ENCODE measurements around the gene CNTNAP2. TPM values are rescaled to one million over a fixed set of nuclear protein-coding genes. Genes with fewer than 3 reads are reported as not detected.
A peak's percentile ranks its signal among the peaks of the same experiment; 100 is the strongest.
"Not testable (repeated sequence)": the region's sequence is repeated elsewhere in the genome, so short reads cannot be mapped to it uniquely, and the experiment has no call there.

Gene CNTNAP2
- total and polyA plus RNA-seq, 4 donors = 41.3 to 127 (median 67.8) TPM

DNA sequence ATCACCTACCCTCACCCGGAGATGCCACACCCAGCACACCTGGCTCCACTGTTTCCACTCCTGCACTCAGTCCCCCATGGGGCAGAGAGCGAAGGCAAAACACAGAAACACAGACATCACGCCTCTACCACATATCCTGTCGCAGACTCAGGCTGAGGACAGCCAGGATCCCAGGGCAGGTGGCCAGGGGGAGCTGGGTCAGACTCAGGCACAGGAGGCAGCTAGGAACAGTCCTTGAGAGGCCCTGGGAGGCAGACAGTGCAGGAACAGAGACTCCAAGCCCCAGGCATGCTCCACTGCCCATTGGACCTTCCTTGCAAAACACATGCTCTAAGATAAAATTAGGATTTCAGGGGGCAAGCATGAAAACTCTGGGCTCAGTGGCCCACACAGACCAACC, 2319.5 kb downstream of the CNTNAP2 start:
- 90% methylated on average over 4 of the region's 4 CpGs for WGBS (ENCODE audit: insufficient coverage)
- Histone ChIP-seq H3K4me1 (ENCODE audit: control insufficient read depth, insufficient read depth, low read length) (no peaks in the 10 kb centered on the region), H3K27me3 (ENCODE audit: control insufficient read depth, insufficient read depth, low read length) (no peaks in the 10 kb centered on the region), H3K27ac (ENCODE audit: low read depth, low read length) (no peak overlapping the region), H3K4me3 (ENCODE audit: low read depth, low read length) (no peak overlapping the region), H3K36me3 (ENCODE audit: control insufficient read depth, insufficient read depth, low read length) (no peaks in the 10 kb centered on the region), H3K9me3 (ENCODE audit: control insufficient read depth, insufficient read depth, low read length) (no peaks in the 10 kb centered on the region)
- no peak for DNase-seq (ENCODE audit: low read depth in 4 of 6, low spot score in 6 of 6)

DNA sequence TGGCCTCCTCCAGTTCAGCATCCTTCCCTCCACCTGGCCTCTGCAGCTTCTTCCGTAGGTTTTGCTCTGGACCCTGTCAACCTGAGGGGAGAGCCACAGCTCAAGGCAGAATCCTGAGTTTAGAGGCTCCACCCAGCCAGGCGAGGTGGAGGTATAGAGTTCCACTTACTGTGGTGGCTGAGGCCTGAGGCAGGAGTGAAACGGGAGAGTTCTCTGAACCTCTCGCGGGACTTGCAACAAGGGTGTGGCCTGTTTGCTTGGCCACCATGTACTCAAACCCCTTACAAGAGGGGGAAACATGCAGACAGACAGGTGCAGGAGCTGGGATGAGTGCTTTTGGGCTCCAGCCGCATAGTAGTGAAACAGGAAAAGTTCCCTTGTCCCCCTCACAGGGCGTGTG, 2320.0 kb downstream of the CNTNAP2 start:
- Histone ChIP-seq H3K36me3 (ENCODE audit: control insufficient read depth, insufficient read depth, low read length) (no peaks in the 10 kb centered on the region), H3K9me3 (ENCODE audit: control insufficient read depth, insufficient read depth, low read length) (no peaks in the 10 kb centered on the region), H3K4me1 (ENCODE audit: control insufficient read depth, insufficient read depth, low read length) (no peaks in the 10 kb centered on the region), H3K27me3 (ENCODE audit: control insufficient read depth, insufficient read depth, low read length) (no peaks in the 10 kb centered on the region), H3K4me3 (ENCODE audit: low read depth, low read length) (no peak overlapping the region), H3K27ac (ENCODE audit: low read depth, low read length) (no peak overlapping the region)
- WGBS (ENCODE audit: insufficient coverage) = 79% methylated on average over 3 of the region's 7 CpGs
- no peak for DNase-seq (ENCODE audit: low read depth in 4 of 6, low spot score in 6 of 6)

DNA sequence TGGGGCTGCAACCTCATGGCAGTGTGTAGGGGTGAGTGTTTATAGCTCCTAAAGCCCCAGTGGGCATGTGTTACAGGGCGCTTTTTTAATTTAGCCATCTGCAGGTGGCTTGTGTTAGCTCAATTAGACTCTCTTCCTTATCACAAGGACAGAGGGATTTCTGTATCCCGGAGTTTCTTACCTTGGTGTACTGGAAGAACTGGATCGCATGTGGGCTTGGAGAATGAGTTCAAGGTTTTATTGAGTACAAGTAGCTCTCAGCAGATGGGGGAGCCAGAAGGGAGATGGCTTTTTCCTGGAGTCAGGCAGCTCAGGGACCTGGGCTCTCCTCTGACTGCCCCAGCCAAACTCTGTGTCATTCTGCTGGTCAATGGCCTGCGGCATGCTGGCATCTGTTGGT, 2320.4 kb downstream of the CNTNAP2 start:
- no peak for DNase-seq (ENCODE audit: low read depth in 4 of 6, low spot score in 6 of 6)
- H3K27me3 ChIP-seq (ENCODE audit: control insufficient read depth, insufficient read depth, low read length) = no peaks in the 10 kb centered on the region
- 100% methylated on average over 1 of the region's 4 CpGs for WGBS (ENCODE audit: insufficient coverage)
- no peak overlapping the region for H3K4me3 ChIP-seq (ENCODE audit: low read depth, low read length)
- H3K4me1 ChIP-seq (ENCODE audit: control insufficient read depth, insufficient read depth, low read length) = no peaks in the 10 kb centered on the region
- no peaks in the 10 kb centered on the region for H3K9me3 ChIP-seq (ENCODE audit: control insufficient read depth, insufficient read depth, low read length)
- H3K36me3 ChIP-seq (ENCODE audit: control insufficient read depth, insufficient read depth, low read length) = no peaks in the 10 kb centered on the region
- H3K27ac ChIP-seq (ENCODE audit: low read depth, low read length) = no peak overlapping the region

- Histone ChIP-seq H3K4me3 (ENCODE audit: low read depth, low read length) (no peak overlapping the region), H3K9me3 (ENCODE audit: control insufficient read depth, insufficient read depth, low read length) (peaks cover 3% of the 10 kb centered on the region), H3K27me3 (ENCODE audit: control insufficient read depth, insufficient read depth, low read length) (no peaks in the 10 kb centered on the region), H3K36me3 (ENCODE audit: control insufficient read depth, insufficient read depth, low read length) (peaks cover 4% of the 10 kb centered on the region), H3K4me1 (ENCODE audit: control insufficient read depth, insufficient read depth, low read length) (no peaks in the 10 kb centered on the region), H3K27ac (ENCODE audit: low read depth, low read length) (no peak overlapping the region)
- WGBS (ENCODE audit: insufficient coverage) = 100% methylated on average over 3 of the region's 8 CpGs
- DNase-seq (ENCODE audit: low read depth in 4 of 6, low spot score in 6 of 6) = peak in 1 of 6 donors; percentile 89
These were observed 2325.6 kb downstream of the CNTNAP2 start for GRCh38 chr7:148442141-148442655.

DNA sequence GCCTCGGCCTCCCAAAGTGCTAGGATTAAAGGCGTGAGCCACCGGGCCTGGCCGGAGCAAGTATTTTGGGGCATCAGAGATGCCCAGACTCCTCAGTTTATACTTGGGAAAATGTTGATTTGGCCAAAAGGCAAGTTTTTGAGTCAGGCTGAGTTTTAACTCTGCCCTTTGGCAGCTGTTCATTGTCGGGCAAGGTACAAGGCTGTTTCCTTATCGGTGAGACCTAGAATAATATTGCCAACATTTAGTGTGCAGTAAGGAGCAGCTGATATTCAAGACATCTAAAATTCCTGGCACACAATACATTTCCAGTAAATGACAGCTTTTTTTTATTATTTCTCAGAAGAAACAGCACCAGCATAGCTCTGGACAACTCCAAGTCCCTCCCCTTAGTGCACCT, 2326.3 kb downstream of the CNTNAP2 start:
- WGBS (ENCODE audit: insufficient coverage) = 97% methylated on average over 6 of the region's 6 CpGs

GRCh38 chr7:148445260-148446044, 2328.9 kb downstream of the CNTNAP2 start:
- no peak overlapping the region for H3K4me3 ChIP-seq (ENCODE audit: low read depth, low read length)
- H3K36me3 ChIP-seq (ENCODE audit: control insufficient read depth, insufficient read depth, low read length) = peaks cover 4% of the 10 kb centered on the region
- H3K27me3 ChIP-seq (ENCODE audit: control insufficient read depth, insufficient read depth, low read length) = no peaks in the 10 kb centered on the region
- DNase-seq (ENCODE audit: low read depth in 4 of 6, low spot score in 6 of 6) = no peak
- no peak overlapping the region for H3K27ac ChIP-seq (ENCODE audit: low read depth, low read length)
- H3K4me1 ChIP-seq (ENCODE audit: control insufficient read depth, insufficient read depth, low read length) = no peaks in the 10 kb centered on the region
- WGBS (ENCODE audit: insufficient coverage) = 97% methylated on average over 42 of the region's 42 CpGs
- H3K9me3 ChIP-seq (ENCODE audit: control insufficient read depth, insufficient read depth, low read length) = peaks cover 3% of the 10 kb centered on the region

More for the DNA sequence above, 2326.3 kb downstream of the CNTNAP2 start:
- DNase-seq (ENCODE audit: low read depth in 4 of 6, low spot score in 6 of 6) = no peak
- Histone ChIP-seq H3K27me3 (ENCODE audit: control insufficient read depth, insufficient read depth, low read length) (no peaks in the 10 kb centered on the region), H3K4me1 (ENCODE audit: control insufficient read depth, insufficient read depth, low read length) (no peaks in the 10 kb centered on the region), H3K27ac (ENCODE audit: low read depth, low read length) (no peak overlapping the region), H3K36me3 (ENCODE audit: control insufficient read depth, insufficient read depth, low read length) (peaks cover 4% of the 10 kb centered on the region), H3K4me3 (ENCODE audit: low read depth, low read length) (no peak overlapping the region), H3K9me3 (ENCODE audit: control insufficient read depth, insufficient read depth, low read length) (peaks cover 3% of the 10 kb centered on the region)

GRCh38 chr7:148447221-148447849, 2330.7 kb downstream of the CNTNAP2 start:
- Histone ChIP-seq H3K4me3 (ENCODE audit: low read depth, low read length) (no peak overlapping the region), H3K9me3 (ENCODE audit: control insufficient read depth, insufficient read depth, low read length) (peaks cover 3% of the 10 kb centered on the region), H3K27me3 (ENCODE audit: control insufficient read depth, insufficient read depth, low read length) (no peaks in the 10 kb centered on the region), H3K36me3 (ENCODE audit: control insufficient read depth, insufficient read depth, low read length) (peaks cover 4% of the 10 kb centered on the region), H3K4me1 (ENCODE audit: control insufficient read depth, insufficient read depth, low read length) (no peaks in the 10 kb centered on the region), H3K27ac (ENCODE audit: low read depth, low read length) (no peak overlapping the region)
- WGBS (ENCODE audit: insufficient coverage) = no CpG with 5 or more reads among the region's 4 CpGs
- no peak for DNase-seq (ENCODE audit: low read depth in 4 of 6, low spot score in 6 of 6)

DNA sequence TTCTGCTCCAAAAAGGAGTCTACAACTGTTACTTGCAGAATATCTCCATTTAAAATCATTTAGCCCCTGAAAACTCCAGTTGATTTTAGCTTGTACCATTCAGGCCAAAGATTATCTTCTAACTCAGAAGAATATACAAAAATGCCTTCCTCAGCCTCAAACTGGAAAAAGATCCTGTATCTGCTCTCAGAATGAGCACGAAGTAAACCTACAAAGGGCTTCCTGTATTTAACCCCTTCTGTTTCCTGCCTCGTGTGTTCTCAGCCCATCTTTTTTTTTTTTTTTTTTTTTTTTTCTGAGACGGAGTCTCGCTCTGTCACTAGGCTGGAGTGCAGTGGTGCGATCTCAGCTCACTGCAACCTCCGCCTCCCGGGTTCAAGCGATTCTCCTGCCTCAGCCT, 2334.9 kb downstream of the CNTNAP2 start:
- H3K4me3 ChIP-seq (ENCODE audit: low read depth, low read length); H3K9me3 ChIP-seq (ENCODE audit: control insufficient read depth, insufficient read depth, low read length); H3K27me3 ChIP-seq (ENCODE audit: control insufficient read depth, insufficient read depth, low read length); DNase-seq (ENCODE audit: low read depth in 4 of 6, low spot score in 6 of 6); H3K27ac ChIP-seq (ENCODE audit: low read depth, low read length); H3K36me3 ChIP-seq (ENCODE audit: control insufficient read depth, insufficient read depth, low read length); H3K4me1 ChIP-seq (ENCODE audit: control insufficient read depth, insufficient read depth, low read length): not testable (repeated sequence)
- 40% methylated on average over 1 of the region's 8 CpGs for WGBS (ENCODE audit: insufficient coverage)

DNA sequence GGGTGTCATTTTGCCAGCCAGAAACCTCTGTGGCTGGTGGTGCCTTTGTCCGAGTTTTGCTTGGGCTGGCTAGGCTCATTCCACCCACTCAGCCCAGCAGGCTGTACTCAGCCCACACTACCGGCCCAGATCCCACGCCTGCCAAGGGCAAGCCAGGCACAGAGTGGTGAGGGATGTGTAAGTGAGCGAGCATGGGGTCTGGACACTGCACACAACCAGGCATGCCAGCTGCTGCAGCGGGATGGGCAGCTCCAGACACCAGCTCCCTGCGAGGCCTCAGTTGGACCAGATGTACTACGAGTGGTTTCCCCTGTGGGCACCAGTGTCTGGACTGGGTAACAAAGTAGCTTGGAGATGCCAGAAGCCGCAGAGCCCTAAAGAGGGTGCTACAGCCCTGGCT, 2339.8 kb downstream of the CNTNAP2 start:
- H3K4me3 ChIP-seq (ENCODE audit: low read depth, low read length) = no peak overlapping the region
- no peaks in the 10 kb centered on the region for H3K4me1 ChIP-seq (ENCODE audit: control insufficient read depth, insufficient read depth, low read length)
- no peaks in the 10 kb centered on the region for H3K36me3 ChIP-seq (ENCODE audit: control insufficient read depth, insufficient read depth, low read length)
- 96% methylated on average over 5 of the region's 8 CpGs for WGBS (ENCODE audit: insufficient coverage)
- DNase-seq (ENCODE audit: low read depth in 4 of 6, low spot score in 6 of 6) = no peak
- H3K27ac ChIP-seq (ENCODE audit: low read depth, low read length) = no peak overlapping the region
- H3K27me3 ChIP-seq (ENCODE audit: control insufficient read depth, insufficient read depth, low read length) = no peaks in the 10 kb centered on the region
- no peaks in the 10 kb centered on the region for H3K9me3 ChIP-seq (ENCODE audit: control insufficient read depth, insufficient read depth, low read length)
